RPMI8226 (cell line): ENCODE data around the gene SPG7.
"Not testable (repeated sequence)": the region's sequence is repeated elsewhere in the genome, so short reads cannot be mapped to it uniquely, and the experiment has no call there.

Source experiments
- DNase-seq: peaks from one replicate; pipeline ENCODE4 v3.0.0-alpha.2; 2015

Gene SPG7

GRCh38 chr16:89581861-89582563 lies 73.8 kb downstream of the SPG7 start:
- no peak for DNase-seq

GRCh38 chr16:89582614-89583196 lies 74.5 kb downstream of the SPG7 start:
- no peak for DNase-seq

GRCh38 chr16:89583197-89583894 lies 75.1 kb downstream of the SPG7 start:
- no peak for DNase-seq

DNA sequence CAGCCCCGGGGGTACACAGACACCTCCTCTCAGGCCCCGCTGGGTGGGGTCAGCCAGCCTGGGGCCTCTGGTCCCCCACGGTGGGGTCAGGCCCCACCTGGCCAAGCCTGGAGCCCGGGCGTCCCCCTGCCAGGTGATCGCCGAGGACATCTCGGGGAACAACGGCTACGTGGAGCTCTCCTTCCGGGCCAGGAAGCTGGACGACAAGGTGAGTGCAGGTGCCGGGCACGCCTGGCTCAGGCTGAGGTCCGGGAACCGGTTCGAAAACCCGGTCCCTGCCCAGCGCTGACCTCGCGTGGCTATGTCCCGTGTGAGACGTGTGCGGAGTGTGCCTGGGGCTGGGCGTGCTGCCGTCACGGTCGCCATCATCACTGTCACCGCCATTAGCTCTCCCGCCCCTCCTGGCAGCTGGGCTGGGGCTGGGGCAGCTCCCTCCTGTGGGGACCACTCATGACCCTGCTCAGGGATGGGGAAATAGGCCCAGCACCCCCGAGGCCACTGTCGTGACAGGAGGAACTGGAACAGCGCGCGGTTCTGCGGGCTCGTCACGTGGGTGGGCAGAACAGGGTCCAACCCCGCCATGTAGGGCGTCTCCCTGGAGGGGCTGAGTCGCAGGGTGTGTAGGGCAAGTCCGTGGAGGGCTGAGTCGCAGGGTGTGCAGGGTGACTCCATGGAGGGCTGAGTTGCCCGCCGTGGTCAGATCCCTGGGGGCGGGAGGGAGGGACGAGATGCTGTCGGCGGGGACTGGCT lies 75.9 kb downstream of the SPG7 start:
- DNase-seq = no peak

DNA sequence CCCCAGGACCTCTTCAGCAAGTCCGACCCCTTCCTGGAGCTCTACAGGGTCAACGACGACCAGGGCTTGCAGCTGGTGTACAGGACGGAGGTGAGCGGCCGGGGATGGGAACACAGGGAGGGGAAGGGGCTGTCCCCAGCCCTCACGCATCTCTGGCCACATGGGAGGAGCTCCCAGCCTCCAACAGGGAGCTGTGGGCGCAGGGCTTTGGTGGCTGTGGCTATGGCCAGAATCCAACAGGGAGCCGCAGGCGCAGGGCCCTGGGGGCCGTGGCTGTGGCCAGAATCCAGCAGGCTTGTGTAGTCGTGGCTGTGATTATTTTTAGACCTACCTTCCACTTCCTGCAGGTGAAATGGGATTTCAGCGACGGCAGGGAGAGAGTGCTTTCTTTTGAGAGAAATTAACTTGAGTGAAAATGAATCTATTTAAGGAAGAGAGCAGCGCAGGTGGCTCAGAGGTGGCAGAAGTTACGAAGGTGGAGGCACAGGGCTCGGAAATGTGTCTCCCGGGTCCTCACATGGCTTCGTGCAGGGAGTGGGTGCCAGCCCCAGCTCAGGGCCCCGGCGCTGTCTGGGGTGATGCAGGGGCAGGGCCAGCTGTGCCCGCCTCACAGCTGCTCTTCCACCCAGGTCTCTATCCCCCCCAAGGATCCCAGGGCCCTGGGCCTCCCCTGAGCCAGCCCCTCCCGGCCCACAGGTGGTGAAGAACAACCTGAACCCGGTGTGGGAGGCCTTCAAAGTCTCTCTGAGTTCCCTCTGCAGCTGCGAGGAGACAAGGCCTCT lies 76.8 kb downstream of the SPG7 start:
- peak; percentile 55 for DNase-seq

GRCh38 chr16:89586218-89586617 lies 78.0 kb downstream of the SPG7 start:
- no peak for DNase-seq

DNA sequence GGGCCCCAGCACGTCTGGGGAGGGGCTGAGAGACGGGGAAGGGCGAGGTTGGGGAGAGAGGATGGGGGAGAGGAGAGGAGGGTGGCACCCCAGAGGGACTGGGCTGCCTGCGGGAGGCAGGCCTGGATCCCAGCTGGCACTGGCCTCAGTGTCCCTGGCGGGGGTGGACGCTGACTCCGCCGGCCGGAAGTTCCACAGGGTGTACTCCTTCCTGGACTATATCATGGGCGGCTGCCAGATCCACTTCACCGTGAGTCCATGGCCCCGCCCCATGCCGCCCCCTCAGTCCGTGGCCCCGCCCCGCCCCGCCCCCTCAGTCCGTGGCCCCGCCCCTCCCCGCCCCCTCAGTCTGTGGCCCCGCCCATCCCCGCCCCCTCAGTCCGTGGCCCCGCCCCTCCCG lies 78.7 kb downstream of the SPG7 start:
- DNase-seq = no peak

DNA sequence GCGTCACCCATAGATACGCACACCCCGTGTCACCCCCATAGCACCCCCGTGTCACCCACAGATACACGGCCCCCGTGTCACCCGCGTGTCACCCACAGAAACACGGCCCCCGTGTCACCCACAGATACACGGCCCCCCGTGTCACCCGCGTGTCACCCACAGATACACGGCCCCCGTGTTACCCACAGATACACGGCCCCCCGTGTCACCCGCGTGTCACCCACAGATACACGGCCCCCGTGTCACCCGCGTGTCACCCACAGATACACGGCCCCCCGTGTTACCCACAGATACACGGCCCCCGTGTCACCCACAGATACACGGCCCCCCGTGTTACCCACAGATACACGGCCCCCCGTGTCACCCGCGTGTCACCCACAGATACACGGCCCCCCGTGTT lies 79.5 kb downstream of the SPG7 start:
- DNase-seq = not testable (repeated sequence)

DNA sequence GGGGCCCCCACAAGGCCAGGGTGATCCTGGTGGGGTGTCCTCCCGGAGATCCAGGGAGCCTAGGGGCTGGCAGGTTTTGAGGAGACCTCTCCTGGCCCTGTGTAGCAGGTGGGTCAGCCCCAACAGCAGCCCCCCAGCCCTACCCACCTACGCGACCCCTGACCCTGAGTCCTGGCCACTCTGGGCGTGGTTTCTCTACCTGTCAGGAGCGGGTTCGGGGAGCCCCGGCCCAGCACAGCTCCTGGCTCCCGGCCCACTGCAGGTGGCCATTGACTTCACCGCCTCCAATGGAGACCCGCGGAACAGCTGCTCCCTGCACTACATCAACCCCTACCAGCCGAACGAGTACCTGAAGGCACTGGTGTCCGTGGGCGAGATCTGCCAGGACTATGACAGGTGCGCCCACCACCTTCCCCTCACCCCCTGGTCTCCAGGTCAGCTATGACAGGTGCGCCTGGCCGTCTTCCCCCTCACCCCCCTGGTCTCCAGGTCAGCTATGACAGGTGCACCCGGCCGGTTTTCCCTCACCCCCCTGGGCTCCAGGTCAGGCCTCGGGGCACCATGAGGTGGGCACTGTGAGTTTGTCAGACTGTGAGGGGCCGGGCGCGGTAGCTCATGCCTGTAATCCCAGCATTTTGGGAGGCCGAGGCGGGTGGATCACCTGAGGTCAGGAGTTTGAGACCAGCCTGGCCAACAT lies 80.4 kb downstream of the SPG7 start:
- DNase-seq = no peak

- no peak for DNase-seq
These were observed 81.2 kb downstream of the SPG7 start for GRCh38 chr16:89589241-89589926.

DNA sequence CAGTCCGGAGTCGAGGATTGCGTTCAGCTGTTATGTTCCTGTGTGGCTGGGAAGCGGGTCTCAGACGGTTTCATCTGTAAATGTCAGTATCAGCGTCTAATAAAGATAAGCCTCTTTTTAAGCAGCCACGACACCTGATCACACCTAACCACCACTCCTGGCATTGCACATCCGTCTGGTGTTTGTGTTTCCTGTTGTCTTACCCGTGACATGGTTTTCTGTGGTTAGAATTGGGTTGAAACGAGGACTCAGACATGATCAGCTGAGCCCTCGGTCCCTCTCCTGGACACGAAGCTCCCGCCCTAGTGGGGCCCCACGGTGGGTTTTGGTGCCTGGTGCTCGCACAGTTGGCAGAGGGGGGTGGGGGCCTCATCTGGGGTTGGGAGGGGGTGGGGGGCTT lies 85.6 kb downstream of the SPG7 start:
- no peak for DNase-seq

DNA sequence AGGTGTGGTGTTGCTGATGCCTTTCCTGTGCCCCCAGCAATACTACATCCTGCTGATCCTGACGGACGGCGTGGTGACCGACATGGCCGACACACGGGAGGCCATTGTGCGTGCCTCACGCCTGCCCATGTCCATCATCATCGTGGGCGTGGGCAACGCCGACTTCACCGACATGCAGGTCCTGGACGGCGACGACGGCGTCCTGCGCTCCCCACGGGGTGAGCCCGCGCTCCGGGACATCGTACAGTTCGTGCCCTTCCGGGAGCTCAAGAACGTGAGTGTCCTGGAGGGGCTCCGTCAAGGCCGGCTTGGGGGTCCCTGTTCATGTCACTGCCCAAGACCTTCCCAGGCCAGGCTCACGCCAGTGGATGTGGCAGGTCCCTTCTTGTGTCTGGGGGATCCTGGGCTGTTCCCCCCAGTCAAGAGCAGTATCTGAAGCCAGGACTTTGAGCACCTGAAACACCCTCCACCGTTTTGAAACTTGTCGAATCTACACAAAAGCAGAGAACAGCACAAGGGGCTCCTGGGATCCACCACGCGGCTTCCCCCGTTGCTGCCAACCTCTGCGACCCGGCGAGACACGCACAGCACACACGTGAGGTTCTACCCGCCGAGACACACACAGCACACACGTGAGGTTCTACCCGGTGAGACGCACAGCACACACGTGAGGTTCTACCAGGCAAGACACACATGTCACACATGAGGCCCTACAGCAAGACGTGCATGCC lies 87.3 kb downstream of the SPG7 start:
- no peak for DNase-seq

GRCh38 chr16:89596061-89596689 lies 88.0 kb downstream of the SPG7 start:
- no peak for DNase-seq

- DNase-seq = no peak
These were observed 88.9 kb downstream of the SPG7 start for GRCh38 chr16:89596957-89597649.

- DNase-seq = no peak
These were observed 90.0 kb downstream of the SPG7 start for GRCh38 chr16:89598199-89598598.

DNA sequence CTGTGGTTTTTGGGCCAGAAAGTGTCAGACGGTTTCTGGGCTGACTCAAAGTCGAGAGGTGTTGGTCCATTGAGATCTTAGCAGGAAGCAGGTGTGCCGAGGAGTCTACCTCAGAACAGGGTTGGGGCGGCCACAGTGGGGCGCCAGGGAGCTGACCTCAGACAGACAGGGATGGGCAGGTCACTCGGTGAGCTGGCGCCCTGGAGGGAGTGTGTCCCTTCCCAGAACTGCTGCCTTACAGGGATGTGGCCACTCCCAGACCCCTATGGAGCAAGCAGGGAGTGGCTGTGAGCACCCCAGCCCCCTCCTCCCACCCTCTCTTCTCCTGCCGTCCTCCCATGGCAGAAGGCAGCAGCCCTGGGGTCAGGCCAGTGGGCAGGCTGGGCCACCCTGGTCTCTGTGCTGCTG lies 91.3 kb downstream of the SPG7 start:
- peak; percentile 74 for DNase-seq

- DNase-seq = no peak
These were observed 91.7 kb downstream of the SPG7 start for GRCh38 chr16:89599902-89600301.

GRCh38 chr16:89600427-89600826 lies 92.2 kb downstream of the SPG7 start:
- no peak for DNase-seq

DNA sequence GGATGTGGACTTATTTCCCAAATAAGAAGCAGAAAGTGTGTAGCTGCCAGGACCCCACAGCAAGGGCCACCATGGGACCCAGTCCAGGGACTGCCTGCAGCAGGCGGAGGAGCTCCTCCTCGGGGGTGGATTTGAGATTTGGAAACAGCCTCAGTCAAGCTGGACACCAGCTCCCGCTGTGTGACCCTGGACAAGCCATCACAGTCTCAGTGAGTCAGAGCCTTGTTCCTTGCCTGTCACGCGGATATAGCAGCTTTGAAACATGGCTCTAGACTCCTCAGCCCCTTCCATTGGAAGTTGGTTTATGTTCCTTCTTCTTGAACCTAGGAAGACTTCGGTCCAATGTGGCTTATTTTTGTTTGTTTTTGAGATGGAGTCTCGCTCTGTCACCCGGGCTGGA lies 92.8 kb downstream of the SPG7 start:
- DNase-seq = no peak

DNA sequence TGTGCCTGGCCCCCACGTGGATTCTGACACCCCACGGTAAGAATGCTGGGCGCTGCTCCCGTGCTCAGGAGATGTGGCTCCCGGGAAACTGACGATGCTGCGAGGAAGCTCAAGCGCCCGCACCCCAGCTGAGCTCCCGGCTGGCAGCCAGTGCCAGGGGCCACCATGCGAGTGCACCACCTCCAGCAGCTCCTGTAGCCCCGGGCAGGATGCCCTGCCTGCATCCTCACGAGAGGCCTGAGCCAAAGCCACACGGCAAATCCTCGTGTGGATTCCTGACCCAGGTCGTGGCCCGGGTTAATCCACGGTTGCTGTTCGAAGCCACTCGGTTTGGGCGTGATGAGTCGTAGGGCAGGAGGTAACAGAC lies 93.7 kb downstream of the SPG7 start:
- DNase-seq = no peak
